Measurements from ENCODE around the gene FAM149B1. TPM values are rescaled to one million over a fixed set of nuclear protein-coding genes. Genes with fewer than 3 reads are reported as not detected.

Gene FAM149B1
- total RNA-seq, 1 experiment from 2014 or later: 39.1 TPM

DNA sequence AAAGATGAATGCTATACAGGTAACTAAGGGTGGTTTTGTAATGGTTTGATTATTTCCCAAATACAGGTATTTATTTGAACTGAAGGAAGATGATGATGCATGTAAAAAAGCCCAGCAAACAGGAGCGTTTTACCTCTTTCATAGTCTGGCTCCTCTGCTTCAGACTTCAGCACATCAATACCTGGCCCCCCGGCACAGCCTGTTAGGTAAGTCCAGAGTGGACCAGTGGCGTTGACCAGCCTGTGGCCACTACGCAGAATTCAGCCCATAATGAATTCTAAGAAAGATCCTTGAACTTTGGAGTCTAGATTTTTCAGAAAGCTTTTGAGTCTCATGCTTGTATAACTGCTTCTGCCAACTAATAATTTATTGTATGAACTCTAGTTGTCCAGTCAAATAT lies 48.0 kb upstream of the FAM149B1 start:
- ChIA-PET POLR2A (ENCODE audit: unreplicated experiment) (no interaction called here), CTCF (no interaction called here)
- H3K4me3 ChIP-seq (ENCODE audit: low read length): no peak overlapping the region
- DNase-seq: no peak
- TSS peak; percentile 1 for BruUV-seq (replicated peaks)
- no peak overlapping the region for H3K9ac ChIP-seq (ENCODE audit: low read length)
- TF ChIP-seq EZH2 (IDR thresholded peaks at IDR 0.05; ENCODE audit: low read length, unreplicated experiment): no peak
- no peak for TF ChIP-seq CTCF (conservative IDR thresholded peaks at IDR 0.05; ENCODE audit: low read depth, low read length)
- no peak for TF ChIP-seq EZH2phosphoT487 (IDR thresholded peaks at IDR 0.05; ENCODE audit: borderline replicate concordance, low read length)
- no peaks in the 10 kb centered on the region for H3K9me2 ChIP-seq (replicated peaks; ENCODE audit: low read length)
- H4K20me1 ChIP-seq (ENCODE audit: low read length): no peaks in the 10 kb centered on the region
- H3K36me3 ChIP-seq (ENCODE audit: low read depth, low read length): peaks cover 10% of the 10 kb centered on the region; the same call in 1 of the 2 replicates
- H3K27ac ChIP-seq (ENCODE audit: low read length): 0 out of 2 replicates have a peak overlapping the region, but pooled peaks have one; percentile 0
- H3K4me2 ChIP-seq (ENCODE audit: low read length): no peak overlapping the region
- intact Hi-C loops (cut with micrococcal nuclease): no loop called here
- ATAC-seq: no peak
- no peaks in the 10 kb centered on the region for H3K9me3 ChIP-seq (ENCODE audit: low read length)
- H3K79me2 ChIP-seq (ENCODE audit: low read length): no peaks in the 10 kb centered on the region
- peaks cover 6% of the 10 kb centered on the region for H3F3A ChIP-seq (ENCODE audit: low read length, unreplicated experiment)
- H3K4me1 ChIP-seq (ENCODE audit: insufficient read depth, low read length): peaks cover 49% of the 10 kb centered on the region
- no peaks in the 10 kb centered on the region for H3K27me3 ChIP-seq (ENCODE audit: low read length)
- no peak overlapping the region for H2AFZ ChIP-seq (ENCODE audit: low read length)

DNA sequence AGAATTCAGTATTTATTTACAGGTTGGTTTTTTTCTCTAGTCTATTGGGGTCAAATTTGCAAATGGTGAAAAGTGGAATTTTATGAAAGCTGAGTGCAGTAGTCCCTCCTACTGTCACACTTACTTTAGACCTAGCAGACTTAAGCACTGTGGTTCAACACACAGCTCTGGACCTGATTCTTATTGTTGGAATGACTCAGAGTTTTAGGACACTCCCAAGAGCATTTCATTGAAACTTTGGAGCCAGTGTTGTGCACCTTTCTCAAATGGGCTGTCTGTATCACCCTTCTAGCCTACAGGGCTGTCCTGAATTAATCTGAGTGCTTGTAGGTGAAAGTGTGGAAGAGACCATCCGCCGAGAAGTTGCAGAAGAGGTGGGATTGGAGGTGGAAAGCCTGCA lies 41.6 kb upstream of the FAM149B1 start:
- intact Hi-C loops (cut with micrococcal nuclease): no loop called here
- Histone ChIP-seq H3K9me3 (ENCODE audit: low read length) (no peaks in the 10 kb centered on the region), H3K27me3 (ENCODE audit: low read length) (no peaks in the 10 kb centered on the region), H3K9ac (ENCODE audit: low read length) (no peak overlapping the region), H3K27ac (ENCODE audit: low read length) (no peak overlapping the region), H2AFZ (ENCODE audit: low read length) (no peak overlapping the region), H3K36me3 (ENCODE audit: low read depth, low read length) (peaks cover 43% of the 10 kb centered on the region), H3K4me3 (ENCODE audit: low read length) (no peak overlapping the region), H3K4me2 (ENCODE audit: low read length) (no peak overlapping the region), H3K79me2 (ENCODE audit: low read length) (0 out of 2 replicates have a peak, but pooled peaks cover 4% of the 10 kb centered on the region), H3K9me2 (replicated peaks; ENCODE audit: low read length) (no peaks in the 10 kb centered on the region), H4K20me1 (ENCODE audit: low read length) (peaks cover 7% of the 10 kb centered on the region), H3K4me1 (ENCODE audit: insufficient read depth, low read length) (peaks cover 24% of the 10 kb centered on the region), H3F3A (ENCODE audit: low read length, unreplicated experiment) (peaks cover 7% of the 10 kb centered on the region)
- ChIA-PET POLR2A (ENCODE audit: unreplicated experiment) (interaction anchor here (1.0 kb wide), 2 partner anchors 16 to 31 kb away, joined by 4 to 10 read pairs; partner anchors contain the start of gene NUDT13), CTCF (interaction anchor here (0.5 kb wide), 1 partner anchor 31 kb away, joined by 7 read pairs; no protein-coding TSS in a partner anchor)
- DNase-seq: peak; percentile 59
- ATAC-seq: peak; percentile 49
- no TSS peak for BruUV-seq (replicated peaks)
- TF ChIP-seq CTCF (conservative IDR thresholded peaks at IDR 0.05; ENCODE audit: low read depth, low read length): no peak
- TF ChIP-seq EZH2phosphoT487 (IDR thresholded peaks at IDR 0.05; ENCODE audit: borderline replicate concordance, low read length): no peak
- TF ChIP-seq EZH2 (IDR thresholded peaks at IDR 0.05; ENCODE audit: low read length, unreplicated experiment): no peak

- POLR2A ChIA-PET (ENCODE audit: unreplicated experiment): interaction anchor here (0.6 to 1.0 kb wide), 2 partner anchors 32 to 35 kb away, joined by 4 to 13 read pairs; partner anchors contain the start of gene P4HA1
- ATAC-seq: peak; percentile 96
Measured at GRCh38 chr10:73131301-73131700, 36.6 kb upstream of the FAM149B1 start.

More at GRCh38 chr10:73131301-73131700, 36.6 kb upstream of the FAM149B1 start:
- Histone ChIP-seq H3K9me2 (replicated peaks; ENCODE audit: low read length) (no peaks in the 10 kb centered on the region), H3K9ac (ENCODE audit: low read length) (peak overlapping the region; percentile 23), H3K4me3 (ENCODE audit: low read length) (peak overlapping the region; percentile 1; the same call in 1 of the 2 replicates), H3K9me3 (ENCODE audit: low read length) (no peaks in the 10 kb centered on the region), H4K20me1 (ENCODE audit: low read length) (peaks cover 18% of the 10 kb centered on the region), H3K27ac (ENCODE audit: low read length) (peak overlapping the region; percentile 72), H3F3A (ENCODE audit: low read length, unreplicated experiment) (peaks cover 21% of the 10 kb centered on the region), H3K4me1 (ENCODE audit: insufficient read depth, low read length) (peaks cover 29% of the 10 kb centered on the region), H3K79me2 (ENCODE audit: low read length) (0 out of 2 replicates have a peak, but pooled peaks cover 4% of the 10 kb centered on the region), H3K4me2 (ENCODE audit: low read length) (peak overlapping the region; percentile 52), H2AFZ (ENCODE audit: low read length) (no peak overlapping the region), H3K27me3 (ENCODE audit: low read length) (no peaks in the 10 kb centered on the region), H3K36me3 (ENCODE audit: low read depth, low read length) (peaks cover 63% of the 10 kb centered on the region)
- intact Hi-C loops (cut with micrococcal nuclease): loop anchor here (1.0 kb wide), 3 partner anchors 13 to 35 kb away; partner anchors contain the start of gene P4HA1
- TF ChIP-seq EZH2phosphoT487 (IDR thresholded peaks at IDR 0.05; ENCODE audit: borderline replicate concordance, low read length) (no peak), EZH2 (IDR thresholded peaks at IDR 0.05; ENCODE audit: low read length, unreplicated experiment) (no peak), CTCF (conservative IDR thresholded peaks at IDR 0.05; ENCODE audit: low read depth, low read length) (no peak)
- DNase-seq: peak; percentile 100
- no TSS peak for BruUV-seq (replicated peaks)
- CTCF ChIA-PET: interaction anchor here (0.7 to 1.1 kb wide), 5 partner anchors 14 to 35 kb away, joined by 3 to 11 read pairs (median 3); partner anchors contain the start of gene P4HA1

Data from PC-3 (cell line).